NCI-H748 treated with DMSO at 0.1 percent for 48 hours (cell line): Measurements from ENCODE around the gene ZNF699.
"Not testable (repeated sequence)": the region's sequence is repeated elsewhere in the genome, so short reads cannot be mapped to it uniquely, and the experiment has no call there.

ENCODE experiments used
- DNase-seq: peaks from one replicate; lab custom pipeline; 2025; lab: John Stamatoyannopoulos, UW

The ZNF699 gene

GRCh38 chr19:9289231-9289884, 20.3 kb downstream of the ZNF699 start:
- no peak for DNase-seq

DNA sequence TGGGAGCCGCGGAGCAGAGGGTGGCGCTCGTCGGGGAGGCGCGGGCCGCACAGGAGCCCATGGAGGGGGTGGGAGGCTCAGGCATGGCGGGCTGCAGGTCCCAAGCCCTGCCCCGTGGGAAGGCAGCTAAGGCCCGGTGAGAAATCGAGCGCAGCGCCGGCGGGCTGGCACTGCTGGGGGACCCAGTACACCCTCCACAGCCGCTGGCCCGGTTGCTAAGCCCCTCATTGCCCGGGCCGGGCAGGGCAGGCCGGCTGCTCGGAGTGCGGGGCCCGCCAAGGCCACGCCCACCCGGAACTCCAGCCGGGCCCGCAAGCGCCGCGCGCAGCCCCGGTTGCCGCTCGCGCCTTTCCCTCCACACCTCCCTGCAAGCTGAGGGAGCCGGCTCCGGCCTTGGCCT, 26.2 kb downstream of the ZNF699 start:
- DNase-seq, result not testable (repeated sequence)

GRCh38 chr19:9251236-9251635, 58.4 kb downstream of the ZNF699 start:
- no peak for DNase-seq

DNA sequence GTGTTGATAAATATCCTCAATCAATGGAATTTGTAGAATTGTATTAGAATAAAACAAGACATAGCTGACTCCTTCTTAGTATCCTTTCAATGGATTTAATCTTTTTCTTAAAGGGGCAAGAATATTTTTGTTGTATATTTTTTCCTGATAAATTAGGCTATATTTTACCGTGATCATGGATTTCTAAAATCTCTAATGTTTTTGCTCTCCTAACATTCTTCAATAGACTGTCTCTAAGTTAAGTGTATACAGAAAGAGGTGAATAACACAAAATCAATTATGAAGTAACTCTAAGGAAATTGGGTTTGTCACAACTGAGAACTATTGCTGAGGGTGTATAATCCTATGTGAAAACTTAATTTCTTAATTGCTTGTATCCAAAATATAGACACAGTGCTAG, 59.0 kb downstream of the ZNF699 start, which contains the start of gene OR7E24:
OR7E24 (plus strand) TSS at position 301 of the 400 bp plus-strand sequence. CDS start 114 bp downstream, outside the sequence.
- DNase-seq, result no peak
